NOMO-1 treated with DMSO at 0.1 percent for 48 hours (cell line): ENCODE measurements around the gene RSPH6A.
A peak's percentile ranks its signal among the peaks of the same experiment; 100 is the strongest.

Source experiments
- DNase-seq: peaks from one replicate; lab custom pipeline; 2025; ENCODE audit not compliant: unreplicated experiment; lab: John Stamatoyannopoulos, UW

Gene RSPH6A

GRCh38 chr19:45814851-45815480, at the start of gene RSPH6A:
Gene RSPH6A, minus strand, starts transcription at chr19:45815308. Its CDS starts 132 bp downstream, at chr19:45815176.
- no peak for DNase-seq

GRCh38 chr19:45864629-45865082, 49.5 kb upstream of the RSPH6A start:
- DNase-seq, result no peak

GRCh38 chr19:45863840-45864628, 48.9 kb upstream of the RSPH6A start, which contains the start of gene FOXA3:
Gene FOXA3, plus strand, starts transcription at chr19:45864326. Its CDS starts 131 bp downstream, at chr19:45864457.
- peak; percentile 13 for DNase-seq

GRCh38 chr19:45863335-45863839, 48.3 kb upstream of the RSPH6A start:
- DNase-seq, result no peak

GRCh38 chr19:45862564-45863334, 47.6 kb upstream of the RSPH6A start, which contains the start of gene SYMPK:
Gene SYMPK, minus strand, starts transcription at chr19:45863147. Its CDS starts 8,652 bp downstream, at chr19:45854495.
- DNase-seq, result peak; percentile 99

- DNase-seq, result no peak
Observed at GRCh38 chr19:45862271-45862563, 47.1 kb upstream of the RSPH6A start.

- no peak for DNase-seq
Observed at GRCh38 chr19:45860359-45861259, 45.5 kb upstream of the RSPH6A start.

- DNase-seq, result no peak
Observed at GRCh38 chr19:45854167-45854778, 39.2 kb upstream of the RSPH6A start.

- DNase-seq, result no peak
Observed at GRCh38 chr19:45852983-45853382, 37.9 kb upstream of the RSPH6A start.

- no peak for DNase-seq
Observed at GRCh38 chr19:45852145-45852750, 37.1 kb upstream of the RSPH6A start.

- DNase-seq, result no peak
Observed at GRCh38 chr19:45848922-45849321, 33.8 kb upstream of the RSPH6A start.

- no peak for DNase-seq
Observed at GRCh38 chr19:45847663-45848062, 32.6 kb upstream of the RSPH6A start.

GRCh38 chr19:45842198-45842597, 27.1 kb upstream of the RSPH6A start:
- DNase-seq, result no peak

- no peak for DNase-seq
Observed at GRCh38 chr19:45834970-45835369, 19.9 kb upstream of the RSPH6A start.

- DNase-seq, result no peak
Observed at GRCh38 chr19:45828945-45829344, 13.8 kb upstream of the RSPH6A start.

GRCh38 chr19:45828523-45828922, 13.4 kb upstream of the RSPH6A start:
- no peak for DNase-seq

GRCh38 chr19:45827459-45828093, 12.5 kb upstream of the RSPH6A start:
- no peak for DNase-seq

GRCh38 chr19:45826934-45827333, 11.8 kb upstream of the RSPH6A start:
- DNase-seq, result no peak
